Breast epithelium (tissue), 4 donors: Measurements from ENCODE around the gene POLR1C. TPM values are rescaled to one million over a fixed set of nuclear protein-coding genes. Genes with fewer than 3 reads are reported as not detected.
"Not testable (repeated sequence)": the region's sequence is repeated elsewhere in the genome, so short reads cannot be mapped to it uniquely, and the experiment has no call there.

Source experiments
- DNase-seq, 2 donors: peaks; one replicate each; pipeline ENCODE4 v3.0.0-alpha.2; 2019; ENCODE audit warnings: low spot score in 2 of 2
- H3K27ac ChIP-seq, 2 donors: fragments of 200-600 bp; sonication (generic) in 1 of 2; one replicate each; pipeline ENCODE4 v1.5.1; 2016 to 2019; ENCODE audit warnings: mild to moderate bottlenecking in 1 of 2
- H3K27me3 ChIP-seq, 2 donors: fragments of 200-600 bp; sonication (generic) in 1 of 2; one replicate each; pipeline versions ENCODE4 v1.5.1 to v1.6.0; 2017 to 2019; ENCODE audit warnings: control low read depth in 1 of 2, mild to moderate bottlenecking in 1 of 2
- H3K36me3 ChIP-seq: fragments of 200-600 bp; one replicate; pipeline ENCODE4 v1.5.1; 2019
- H3K4me1 ChIP-seq, 2 donors: fragments of 200-600 bp; sonication (generic); one replicate each; pipeline ENCODE4 v1.5.1; 2016 to 2019; ENCODE audit warnings: control low read depth in 1 of 2
- H3K4me3 ChIP-seq, 3 donors: fragments of 200-600 bp; sonication (generic); 1 replicate in 2 of 3; 2 replicates in 1 of 3; pipeline ENCODE4 v1.5.1; 2016 to 2019; ENCODE audit warnings: mild to moderate bottlenecking in 3 of 3, moderate library complexity in 2 of 3
- H3K9me3 ChIP-seq, 2 donors: fragments of 200-600 bp; sonication (generic) in 1 of 2; one replicate each; pipeline ENCODE4 v1.5.1; 2016 to 2019; ENCODE audit warnings: control low read depth in 1 of 2
- CTCF ChIP-seq, 3 donors: fragments of 450-650 bp; IDR thresholded peaks; one replicate each; pipeline ENCODE4 v1.5.1; 2016 to 2017; ENCODE audit warnings: antibody characterized with exemption in 3 of 3, mild to moderate bottlenecking in 3 of 3, moderate library complexity in 3 of 3
- POLR2A ChIP-seq: fragments of 450-650 bp; IDR thresholded peaks from one replicate; pipeline ENCODE4 v1.6.1; 2016; ENCODE audit warnings: antibody characterized with exemption, mild to moderate bottlenecking, moderate library complexity
- POLR2AphosphoS5 ChIP-seq, 3 donors: sonication (generic); formaldehyde crosslinking; IDR thresholded peaks; one replicate each; pipeline ENCODE4 v1.6.1; 2017; ENCODE audit warnings: antibody characterized with exemption in 3 of 3
- intact Hi-C: fragments of 100-400 bp; cut with DNase I; formaldehyde crosslinking; loops from one replicate; pipeline ENCODE4 v1.15.1; 2023; ENCODE audit warnings: low total_unique reads
- total RNA-seq, 3 donors: library from RNA; depleted of rRNA; stranded (reverse); fragments of >200 nt; gene quantifications; one replicate each; pipeline ENCODE4 v1.1.0, GENCODE V29; 2016

The POLR1C gene
- total RNA-seq = 10 to 100 TPM; 18.9 to 38.8 (median 38.7) TPM

- peak; percentile 97 for DNase-seq
- no peaks in the 10 kb centered on the region for H3K27me3 ChIP-seq
- H3K4me1 ChIP-seq = peaks cover 14 to 15% of the 10 kb centered on the region in 2 donors
- no peaks in the 10 kb centered on the region for H3K9me3 ChIP-seq
- peaks cover 14% of the 10 kb centered on the region for H3K36me3 ChIP-seq
- intact Hi-C loops = no loop called here
- H3K4me3 ChIP-seq = peak within 1 kb of the TSS; percentile 91 to 98 (median 95)
- TF ChIP-seq POLR2A = peak; percentile 47
- peak; percentile 61 to 82 (median 70) for TF ChIP-seq POLR2AphosphoS5 (IDR thresholded peaks at IDR 0.05)
- peak in 1 of 3 donors; percentile 14 for TF ChIP-seq CTCF (IDR thresholded peaks at IDR 0.05)
- peak within 1 kb of the TSS; percentile 89 to 94 for H3K27ac ChIP-seq
Observed at GRCh38 chr6:43516697-43517504, at the start of gene POLR1C, which contains the start of gene YIPF3. Gene POLR1C, plus strand, starts transcription at chr6:43517089. Its CDS starts 21 bp downstream, at chr6:43517110. Gene YIPF3, minus strand, starts transcription at chr6:43516926. Its CDS starts 119 bp downstream, at chr6:43516807.

- intact Hi-C loops, H3K27me3 ChIP-seq, H3K36me3 ChIP-seq, H3K4me1 ChIP-seq, H3K9me3 ChIP-seq, H3K27ac ChIP-seq, DNase-seq, H3K4me3 ChIP-seq: not testable (repeated sequence)
Observed at GRCh38 chr6:43467265-43467664, 49.6 kb upstream of the POLR1C start.

- Histone ChIP-seq H3K36me3 (no peaks in the 10 kb centered on the region), H3K9me3 (no peaks in the 10 kb centered on the region), H3K4me1 (peaks cover 0 to 5% of the 10 kb centered on the region in 2 donors), H3K4me3 (no peak overlapping the region), H3K27me3 (no peaks in the 10 kb centered on the region), H3K27ac (no peak overlapping the region)
- no peak for DNase-seq
- intact Hi-C loops = no loop called here
- TF ChIP-seq POLR2A (no peak), CTCF (IDR thresholded peaks at IDR 0.05) (no peak), POLR2AphosphoS5 (IDR thresholded peaks at IDR 0.05) (no peak)
Observed at GRCh38 chr6:43467752-43468151, 49.1 kb upstream of the POLR1C start.

GRCh38 chr6:43468240-43468639, 48.6 kb upstream of the POLR1C start:
- no peak for TF ChIP-seq POLR2A
- TF ChIP-seq POLR2AphosphoS5 (IDR thresholded peaks at IDR 0.05) = no peak
- TF ChIP-seq CTCF (IDR thresholded peaks at IDR 0.05) = no peak
- no peak overlapping the region for H3K4me3 ChIP-seq
- intact Hi-C loops = no loop called here
- H3K4me1 ChIP-seq = peaks cover 0 to 5% of the 10 kb centered on the region in 2 donors
- H3K27me3 ChIP-seq = no peaks in the 10 kb centered on the region
- no peaks in the 10 kb centered on the region for H3K9me3 ChIP-seq
- no peaks in the 10 kb centered on the region for H3K36me3 ChIP-seq
- DNase-seq = no peak
- H3K27ac ChIP-seq = peak overlapping the region in 1 of 2 donors; percentile 33

- Histone ChIP-seq H3K4me3 (no peak overlapping the region), H3K36me3 (no peaks in the 10 kb centered on the region), H3K27ac (peak overlapping the region; percentile 33 to 48), H3K27me3 (no peaks in the 10 kb centered on the region), H3K4me1 (peaks cover 0 to 5% of the 10 kb centered on the region in 2 donors), H3K9me3 (no peaks in the 10 kb centered on the region)
- TF ChIP-seq POLR2A = no peak
- TF ChIP-seq POLR2AphosphoS5 (IDR thresholded peaks at IDR 0.05) = no peak
- no peak for TF ChIP-seq CTCF (IDR thresholded peaks at IDR 0.05)
- no peak for DNase-seq
- intact Hi-C loops = no loop called here
Observed at GRCh38 chr6:43468748-43469681, 47.9 kb upstream of the POLR1C start.
